ENCODE results near the gene CCDC191.

Gene CCDC191

GRCh38 chr3:114056130-114057010 is at the start of gene CCDC191, which contains the start of gene QTRT2:
Gene CCDC191 (minus strand): TSS chr3:114056526. CDS start chr3:114056466, 60 bp downstream.
Gene QTRT2 (plus strand): TSS chr3:114056737. CDS start chr3:114065258, 8,521 bp downstream.
- peak; percentile 99 for DNase-seq

GRCh38 chr3:114104414-114104813 is 48.1 kb upstream of the CCDC191 start:
- no peak for DNase-seq

- DNase-seq, result no peak
Measured at GRCh38 chr3:114103858-114104257, 47.5 kb upstream of the CCDC191 start.

- DNase-seq, result no peak
Measured at GRCh38 chr3:114103181-114103580, 46.9 kb upstream of the CCDC191 start.

- no peak for DNase-seq
Measured at GRCh38 chr3:114101101-114101500, 44.8 kb upstream of the CCDC191 start.

- no peak for DNase-seq
Measured at GRCh38 chr3:114095796-114096195, 39.5 kb upstream of the CCDC191 start.

GRCh38 chr3:114093596-114093995 is 37.3 kb upstream of the CCDC191 start:
- no peak for DNase-seq

- DNase-seq, result no peak
Measured at GRCh38 chr3:114093016-114093380, 36.7 kb upstream of the CCDC191 start.

- peak; percentile 79 for DNase-seq
Measured at GRCh38 chr3:114092151-114093015, 36.1 kb upstream of the CCDC191 start.

- no peak for DNase-seq
Measured at GRCh38 chr3:114089675-114090074, 33.3 kb upstream of the CCDC191 start.

GRCh38 chr3:114086356-114086755 is 30.0 kb upstream of the CCDC191 start:
- DNase-seq, result no peak

GRCh38 chr3:114083112-114083511 is 26.8 kb upstream of the CCDC191 start:
- DNase-seq, result no peak

- no peak for DNase-seq
Measured at GRCh38 chr3:114081037-114081436, 24.7 kb upstream of the CCDC191 start.

- no peak for DNase-seq
Measured at GRCh38 chr3:114080201-114080600, 23.9 kb upstream of the CCDC191 start.

- DNase-seq, result no peak
Measured at GRCh38 chr3:114079761-114080160, 23.4 kb upstream of the CCDC191 start.

- no peak for DNase-seq
Measured at GRCh38 chr3:114078126-114078525, 21.8 kb upstream of the CCDC191 start.

- DNase-seq, result no peak
Measured at GRCh38 chr3:114076711-114077110, 20.4 kb upstream of the CCDC191 start.

GRCh38 chr3:114071786-114072185 is 15.5 kb upstream of the CCDC191 start:
- no peak for DNase-seq

GRCh38 chr3:114068336-114068735 is 12.0 kb upstream of the CCDC191 start:
- no peak for DNase-seq

GRCh38 chr3:114067804-114068203 is 11.5 kb upstream of the CCDC191 start:
- no peak for DNase-seq

GRCh38 chr3:114060906-114061655 is 4.8 kb upstream of the CCDC191 start:
- peak; percentile 71 for DNase-seq

GRCh38 chr3:114058646-114059045 is 2.3 kb upstream of the CCDC191 start:
- DNase-seq, result no peak

- DNase-seq, result no peak
Measured at GRCh38 chr3:114057011-114057347, 653 bp upstream of the CCDC191 start.
